Measurements from ENCODE around the gene ATP5PD. TPM values are rescaled to one million over a fixed set of nuclear protein-coding genes. Genes with fewer than 3 reads are reported as not detected.

The ATP5PD gene
- total and polyA plus RNA-seq, 2 of the 13 experiments (the other 11 are each of a cell fraction or from before 2014, with no cell fraction given): 158 to 428 TPM

GRCh38 chr17:75096082-75096625 is 49.4 kb upstream of the ATP5PD start (continued):
- TF ChIP-seq ZSCAN22 (CRISPR knock-in tag; IDR thresholded peaks at IDR 0.05): no peak
- peak; percentile 54; the same call in 1 of the 2 replicates for TF ChIP-seq MAX (IDR thresholded peaks at IDR 0.05)
- no peak for TF ChIP-seq ZNF549 (CRISPR knock-in tag; IDR thresholded peaks at IDR 0.05)
- TF ChIP-seq ZFP41 (CRISPR knock-in tag; IDR thresholded peaks at IDR 0.05; ENCODE audit: borderline replicate concordance): no peak
- no peak for TF ChIP-seq TEAD2 (CRISPR knock-in tag; IDR thresholded peaks at IDR 0.05)
- TF ChIP-seq AFF4 (CRISPR knock-in tag; IDR thresholded peaks at IDR 0.05): no peak
- TF ChIP-seq NCOA1 (CRISPR knock-in tag; IDR thresholded peaks at IDR 0.05): no peak
- TF ChIP-seq ZNF160 (CRISPR knock-in tag; IDR thresholded peaks at IDR 0.05): no peak
- no peak for TF ChIP-seq ZC3H13 (CRISPR knock-in tag; IDR thresholded peaks at IDR 0.05)
- TF ChIP-seq SNRNP70 (IDR thresholded peaks at IDR 0.05; ENCODE audit: low read depth, low read length): no peak
- TF ChIP-seq ZNF17 (CRISPR knock-in tag; IDR thresholded peaks at IDR 0.05): no peak
- TF ChIP-seq ZSCAN21 (CRISPR knock-in tag; IDR thresholded peaks at IDR 0.05; ENCODE audit: borderline replicate concordance): no peak
- no peak for TF ChIP-seq YY1 (IDR thresholded peaks at IDR 0.05; ENCODE audit: insufficient read depth, insufficient replicate concordance, low read depth, low read length)
- TF ChIP-seq NFATC3 (CRISPR knock-in tag; IDR thresholded peaks at IDR 0.05): no peak
- TF ChIP-seq ZNF713 (CRISPR knock-in tag; IDR thresholded peaks at IDR 0.05): no peak
- TF ChIP-seq XRCC5 (optimal IDR thresholded peaks at IDR 0.05; ENCODE audit: low read length): peak; percentile 20
- 0 out of 2 replicates have a peak, but pooled peaks have one; percentile 36 for TF ChIP-seq YEATS4 (CRISPR knock-in tag; IDR thresholded peaks at IDR 0.05; ENCODE audit: borderline replicate concordance)
- TF ChIP-seq SP4 (CRISPR knock-in tag; IDR thresholded peaks at IDR 0.05): no peak
- TF ChIP-seq ZFP1 (CRISPR knock-in tag; IDR thresholded peaks at IDR 0.05): no peak
- no peak for TF ChIP-seq ZBTB7B (CRISPR knock-in tag; IDR thresholded peaks at IDR 0.05)
- no peak for TF ChIP-seq SETDB1 (CRISPR knock-in tag; IDR thresholded peaks at IDR 0.05; ENCODE audit: borderline replicate concordance)
- TF ChIP-seq CTCF (CRISPR knock-in tag; IDR thresholded peaks at IDR 0.05): peak; percentile 14
- no peak for TF ChIP-seq WIZ (CRISPR knock-in tag; IDR thresholded peaks at IDR 0.05)
- no peak for TF ChIP-seq DNMT1 (CRISPR knock-in tag; IDR thresholded peaks at IDR 0.05)
- no peak for TF ChIP-seq TP53 (CRISPR knock-in tag; conservative IDR thresholded peaks at IDR 0.05)
- TF ChIP-seq ZNF598 (CRISPR knock-in tag; IDR thresholded peaks at IDR 0.05; ENCODE audit: borderline replicate concordance): no peak
- 0 out of 2 replicates have a peak, but pooled peaks have one; percentile 43 for TF ChIP-seq SPEN (CRISPR knock-in tag; IDR thresholded peaks at IDR 0.05; ENCODE audit: low read depth)
- TF ChIP-seq ZBTB42 (CRISPR knock-in tag; IDR thresholded peaks at IDR 0.05): no peak
- no peak for TF ChIP-seq RBAK (CRISPR knock-in tag; IDR thresholded peaks at IDR 0.05)
